Ovary (tissue), 3 donors: ENCODE data around the gene PTP4A1.

Source experiments
- EP300 ChIP-seq: sonication (generic); formaldehyde crosslinking; IDR thresholded peaks from one replicate; pipeline ENCODE4 v1.6.1; 2017; ENCODE audit warnings: antibody characterized with exemption
- POLR2A ChIP-seq: fragments of 450-650 bp; IDR thresholded peaks from one replicate; pipeline ENCODE4 v1.6.1; 2017; ENCODE audit warnings: antibody characterized with exemption, mild to moderate bottlenecking, moderate library complexity
- TF ChIP-seq, protein P1 (sequence below), 3 donors: fragments of 450-650 bp in 2 of 3; fragments of 200-600 bp in 1 of 3; IDR thresholded peaks; one replicate each; pipeline versions ENCODE4 v1.5.1 to v1.8.0; 2016 to 2022; ENCODE audit warnings: antibody characterized with exemption in 3 of 3, mild to moderate bottlenecking in 1 of 3
- donor health status: DM: no; HTN: no; CAD: no.

DNA sequence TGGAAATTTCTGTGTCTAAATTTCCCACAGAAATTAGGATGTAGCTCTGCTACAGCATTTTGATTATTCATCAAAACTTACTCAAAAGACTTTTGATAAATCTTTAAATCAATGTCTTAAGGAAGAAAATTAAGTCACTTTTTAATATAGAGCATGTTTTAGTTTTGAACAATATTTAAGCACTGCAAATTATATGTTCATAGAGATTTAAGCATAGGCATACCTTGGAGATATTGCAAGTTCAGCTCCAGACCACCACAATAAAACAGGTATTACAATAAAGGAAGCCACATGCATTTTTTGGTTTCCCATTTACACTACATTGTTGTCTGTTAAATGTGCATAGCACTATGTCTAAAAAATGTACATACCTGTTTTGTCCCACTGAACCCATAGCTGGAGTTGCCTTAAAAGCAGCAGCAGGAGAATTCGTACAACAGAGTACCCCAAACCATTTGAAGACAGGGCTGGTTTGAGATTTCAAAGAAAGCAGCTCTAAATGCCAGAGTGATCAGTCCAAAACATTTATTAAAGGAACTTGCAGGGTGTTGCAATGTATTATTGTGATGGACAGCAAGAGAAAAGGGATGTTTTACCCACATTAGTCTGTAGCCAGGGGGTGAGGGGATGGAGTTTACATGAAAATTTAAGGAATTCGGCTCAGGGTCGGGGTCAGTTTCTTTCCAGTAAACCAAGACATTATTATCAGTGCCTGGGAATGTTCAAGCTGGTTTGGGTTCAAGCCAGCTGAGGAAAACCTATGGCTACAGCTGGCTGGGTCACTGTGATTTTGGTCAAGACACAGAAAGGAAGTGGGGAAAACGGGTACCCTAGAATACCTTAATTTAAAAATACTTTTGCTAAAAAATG is 6.3 kb upstream of the PTP4A1 start:
- TF ChIP-seq, protein P1, sequence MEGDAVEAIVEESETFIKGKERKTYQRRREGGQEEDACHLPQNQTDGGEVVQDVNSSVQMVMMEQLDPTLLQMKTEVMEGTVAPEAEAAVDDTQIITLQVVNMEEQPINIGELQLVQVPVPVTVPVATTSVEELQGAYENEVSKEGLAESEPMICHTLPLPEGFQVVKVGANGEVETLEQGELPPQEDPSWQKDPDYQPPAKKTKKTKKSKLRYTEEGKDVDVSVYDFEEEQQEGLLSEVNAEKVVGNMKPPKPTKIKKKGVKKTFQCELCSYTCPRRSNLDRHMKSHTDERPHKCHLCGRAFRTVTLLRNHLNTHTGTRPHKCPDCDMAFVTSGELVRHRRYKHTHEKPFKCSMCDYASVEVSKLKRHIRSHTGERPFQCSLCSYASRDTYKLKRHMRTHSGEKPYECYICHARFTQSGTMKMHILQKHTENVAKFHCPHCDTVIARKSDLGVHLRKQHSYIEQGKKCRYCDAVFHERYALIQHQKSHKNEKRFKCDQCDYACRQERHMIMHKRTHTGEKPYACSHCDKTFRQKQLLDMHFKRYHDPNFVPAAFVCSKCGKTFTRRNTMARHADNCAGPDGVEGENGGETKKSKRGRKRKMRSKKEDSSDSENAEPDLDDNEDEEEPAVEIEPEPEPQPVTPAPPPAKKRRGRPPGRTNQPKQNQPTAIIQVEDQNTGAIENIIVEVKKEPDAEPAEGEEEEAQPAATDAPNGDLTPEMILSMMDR (IDR thresholded peaks at IDR 0.05): no peak
- TF ChIP-seq POLR2A (no peak), EP300 (no peak)
